Measurements from ENCODE around the gene TMEM51. TPM values are rescaled to one million over a fixed set of nuclear protein-coding genes. Genes with fewer than 3 reads are reported as not detected.

Gene TMEM51
- total and polyA plus RNA-seq, 2 donors (not counting 1 experiment from before 2014, with no cell fraction given) = 0.06 to 0.30 TPM

- intact Hi-C loops (cut with micrococcal nuclease) = no loop called here
- Histone ChIP-seq H3K4me3 (ENCODE audit: control extremely low read depth in 1 of 5, extremely low read depth in 1 of 5, insufficient read depth in 1 of 5, low read depth in 2 of 5, low read length in 4 of 5) (no peak overlapping the region), H3K27ac (ENCODE audit: low read length in 2 of 2) (no peak overlapping the region), H3K9me3 (ENCODE audit: control extremely low read depth in 1 of 3, control insufficient read depth in 2 of 3, insufficient read depth in 1 of 3, low read length in 2 of 3) (peaks cover 0 to 4% (median 0%) of the 10 kb centered on the region in 3 donors), H3K9ac (ENCODE audit: low read length) (no peak overlapping the region), H3K79me2 (ENCODE audit: control insufficient read depth, insufficient read depth, low read length) (no peaks in the 10 kb centered on the region), H3K4me2 (replicated peaks; ENCODE audit: low read depth, low read length, poor library complexity, severe bottlenecking) (peak overlapping the region; percentile 17), H3K4me1 (ENCODE audit: control insufficient read depth in 2 of 2, insufficient read depth in 2 of 2, low read length in 2 of 2) (peaks cover 28 to 31% of the 10 kb centered on the region in 2 donors), H2AFZ (ENCODE audit: insufficient read depth, low read depth, low read length, poor library complexity, severe bottlenecking) (no peak overlapping the region), H4K20me1 (ENCODE audit: control insufficient read depth, insufficient read depth, low read length, poor library complexity, severe bottlenecking) (no peaks in the 10 kb centered on the region), H3K27me3 (replicated peaks in 1 of 4; ENCODE audit: control extremely low read depth in 1 of 4, control insufficient read depth in 3 of 4, insufficient read depth in 4 of 4, low read length in 3 of 4) (peaks cover 0 to 45% (median 23%) of the 10 kb centered on the region in 4 experiments), H3K36me3 (replicated peaks in 1 of 2; ENCODE audit: control extremely low read depth in 1 of 2, control insufficient read depth in 1 of 2, extremely low read depth in 1 of 2, insufficient read depth in 2 of 2, low read length in 1 of 2) (no peaks in the 10 kb centered on the region)
- 3% methylated on average over 57 of the region's 61 CpGs for WGBS (ENCODE audit: insufficient coverage)
- Mint-ChIP-seq H3K4me1 (peaks cover 16% of the 10 kb centered on the region), H3K27me3 (peaks cover 55% of the 10 kb centered on the region), H3K27ac (no peak overlapping the region), H3K4me3 (peak overlapping the region; percentile 47), H3K9me3 (ENCODE audit: insufficient read depth) (no peaks in the 10 kb centered on the region)
- TF ChIP-seq EZH2 (IDR thresholded peaks at IDR 0.05; ENCODE audit: borderline replicate concordance, insufficient read depth, low read depth, low read length, poor library complexity, severe bottlenecking) (no peak), CTCF (IDR thresholded peaks at IDR 0.05) (no peak)
- ATAC-seq (ENCODE audit: low read depth) (no peak), DNase-seq (no peak)
- CTCF ChIA-PET = no interaction called here
- POLR2A ChIA-PET = no interaction called here
Measured at GRCh38 chr1:15152318-15153183, 996 bp upstream of the TMEM51 start.

GRCh38 chr1:15153842-15154479 lies 414 bp downstream of the TMEM51 start:
- TF ChIP-seq CTCF (IDR thresholded peaks at IDR 0.05) (peak; percentile 34), EZH2 (IDR thresholded peaks at IDR 0.05; ENCODE audit: borderline replicate concordance, insufficient read depth, low read depth, low read length, poor library complexity, severe bottlenecking) (no peak)
- Histone ChIP-seq H4K20me1 (ENCODE audit: control insufficient read depth, insufficient read depth, low read length, poor library complexity, severe bottlenecking) (no peaks in the 10 kb centered on the region), H3K4me3 (ENCODE audit: control extremely low read depth in 1 of 5, extremely low read depth in 1 of 5, insufficient read depth in 1 of 5, low read depth in 2 of 5, low read length in 4 of 5) (peak overlapping the region in 1 of 5 experiments; percentile 9), H3K4me2 (replicated peaks; ENCODE audit: low read depth, low read length, poor library complexity, severe bottlenecking) (peak overlapping the region; percentile 66), H3K27me3 (replicated peaks in 1 of 4; ENCODE audit: control extremely low read depth in 1 of 4, control insufficient read depth in 3 of 4, insufficient read depth in 4 of 4, low read length in 3 of 4) (peaks cover 0 to 45% (median 23%) of the 10 kb centered on the region in 4 experiments), H3K79me2 (ENCODE audit: control insufficient read depth, insufficient read depth, low read length) (no peaks in the 10 kb centered on the region), H2AFZ (ENCODE audit: insufficient read depth, low read depth, low read length, poor library complexity, severe bottlenecking) (peak overlapping the region; percentile 46), H3K27ac (ENCODE audit: low read length in 2 of 2) (no peak overlapping the region), H3K4me1 (ENCODE audit: control insufficient read depth in 2 of 2, insufficient read depth in 2 of 2, low read length in 2 of 2) (peaks cover 28 to 31% of the 10 kb centered on the region in 2 donors), H3K9ac (ENCODE audit: low read length) (peak overlapping the region; percentile 26), H3K36me3 (replicated peaks in 1 of 2; ENCODE audit: control extremely low read depth in 1 of 2, control insufficient read depth in 1 of 2, extremely low read depth in 1 of 2, insufficient read depth in 2 of 2, low read length in 1 of 2) (no peaks in the 10 kb centered on the region), H3K9me3 (ENCODE audit: control extremely low read depth in 1 of 3, control insufficient read depth in 2 of 3, insufficient read depth in 1 of 3, low read length in 2 of 3) (peaks cover 0 to 4% (median 0%) of the 10 kb centered on the region in 3 donors)
- ChIA-PET POLR2A (no interaction called here), CTCF (no interaction called here)
- H3K27me3 Mint-ChIP-seq = peaks cover 48% of the 10 kb centered on the region
- H3K9me3 Mint-ChIP-seq (ENCODE audit: insufficient read depth) = no peaks in the 10 kb centered on the region
- ATAC-seq (ENCODE audit: low read depth) (no peak), DNase-seq (peak; percentile 15)
- H3K4me3 Mint-ChIP-seq = peak overlapping the region; percentile 78
- no peak overlapping the region for H3K27ac Mint-ChIP-seq
- 3% methylated on average over 74 of the region's 74 CpGs for WGBS (ENCODE audit: insufficient coverage)
- peaks cover 16% of the 10 kb centered on the region for H3K4me1 Mint-ChIP-seq
- intact Hi-C loops (cut with micrococcal nuclease) = no loop called here
